Activated CD4-positive, alpha-beta T cell treated with anti-CD3 and anti-CD28 coated beads, Interleukin-2, Interleukin-6, amounts not matched to agents 100 ng/mL and 50 ng/mL, durations not matched to agents 16 hours and 8 hours (primary cell): ENCODE data around the gene CCNB1.
"Not testable (repeated sequence)": the region's sequence is repeated elsewhere in the genome, so short reads cannot be mapped to it uniquely, and the experiment has no call there.

Source experiments
- DNase-seq: peaks from one replicate; pipeline ENCODE4 v3.0.0-alpha.2; 2020

CCNB1 gene

DNA sequence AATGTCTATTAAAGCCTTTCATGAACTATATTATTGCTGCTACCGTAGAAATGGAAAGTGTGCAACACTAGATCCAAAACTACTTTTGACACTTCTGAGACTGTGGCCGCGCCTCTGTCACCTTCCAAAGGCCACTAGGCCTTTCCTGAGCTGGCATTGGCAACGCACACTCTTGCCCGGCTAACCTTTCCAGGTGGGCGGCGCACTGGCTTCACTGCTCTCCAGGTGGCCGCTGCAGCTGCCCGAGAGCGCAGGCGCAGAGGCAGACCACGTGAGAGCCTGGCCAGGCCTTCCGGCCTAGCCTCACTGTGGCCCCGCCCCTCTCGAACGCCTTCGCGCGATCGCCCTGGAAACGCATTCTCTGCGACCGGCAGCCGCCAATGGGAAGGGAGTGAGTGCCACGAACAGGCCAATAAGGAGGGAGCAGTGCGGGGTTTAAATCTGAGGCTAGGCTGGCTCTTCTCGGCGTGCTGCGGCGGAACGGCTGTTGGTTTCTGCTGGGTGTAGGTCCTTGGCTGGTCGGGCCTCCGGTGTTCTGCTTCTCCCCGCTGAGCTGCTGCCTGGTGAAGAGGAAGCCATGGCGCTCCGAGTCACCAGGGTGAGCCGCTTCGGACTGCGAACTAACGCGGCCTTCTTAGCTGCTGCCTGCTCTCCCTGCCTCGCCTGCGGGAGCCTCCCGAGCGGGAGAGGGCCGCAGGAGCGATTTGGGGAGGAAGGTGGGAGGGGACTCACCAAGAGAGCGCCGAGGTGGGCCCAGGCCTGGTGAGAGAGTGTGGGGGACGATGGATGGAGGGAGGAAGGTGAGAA is at the start of gene CCNB1:
Gene CCNB1, plus strand, starts transcription at position 465 of the 807 bp plus-strand sequence. Its CDS starts 113 bp downstream, at position 578.
- peak; percentile 99 for DNase-seq

- no peak for DNase-seq
Observed at GRCh38 chr5:69129413-69129812, 37.5 kb upstream of the CCNB1 start.

- DNase-seq, result no peak
Observed at GRCh38 chr5:69130241-69130640, 36.7 kb upstream of the CCNB1 start.

- DNase-seq, result no peak
Observed at GRCh38 chr5:69131304-69131703, 35.6 kb upstream of the CCNB1 start.

DNA sequence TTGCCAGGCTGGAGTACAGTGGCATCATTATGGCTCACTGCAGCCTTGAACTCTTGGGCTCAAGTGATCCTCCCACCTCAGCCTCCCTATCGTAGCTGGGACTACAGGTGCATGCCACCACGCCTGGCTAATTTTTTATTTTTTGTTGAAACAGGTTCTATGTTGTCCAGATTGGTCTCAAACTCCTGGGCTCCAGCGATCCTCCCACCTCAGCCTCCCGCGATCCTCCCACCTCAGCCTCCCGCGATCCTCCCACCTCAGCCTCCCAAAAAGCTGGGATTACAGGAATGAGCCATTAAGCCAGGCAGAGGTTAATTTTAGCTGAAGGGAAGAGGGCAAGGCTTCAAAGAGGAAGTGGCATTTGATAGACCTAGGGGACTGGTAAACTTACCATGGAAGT is 32.8 kb upstream of the CCNB1 start:
- DNase-seq, result no peak

DNA sequence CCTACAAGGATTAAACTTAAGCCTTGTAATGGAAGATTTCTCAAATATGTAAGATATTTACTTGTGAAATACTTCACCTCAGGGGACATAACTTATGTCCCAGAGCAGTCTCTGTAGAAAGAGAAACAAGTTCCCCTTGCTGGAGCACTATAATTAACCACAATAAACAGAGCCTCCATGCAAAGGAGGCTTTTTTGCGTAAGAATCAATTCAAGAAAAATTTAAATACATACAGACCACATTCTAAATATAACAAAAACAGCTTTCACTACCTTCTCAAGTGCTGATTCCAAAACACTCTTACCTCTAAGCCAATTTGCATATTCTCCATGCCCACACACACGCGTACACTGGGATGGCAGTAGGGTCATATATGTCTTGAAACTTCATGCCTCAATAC is 30.7 kb upstream of the CCNB1 start:
- no peak for DNase-seq

DNA sequence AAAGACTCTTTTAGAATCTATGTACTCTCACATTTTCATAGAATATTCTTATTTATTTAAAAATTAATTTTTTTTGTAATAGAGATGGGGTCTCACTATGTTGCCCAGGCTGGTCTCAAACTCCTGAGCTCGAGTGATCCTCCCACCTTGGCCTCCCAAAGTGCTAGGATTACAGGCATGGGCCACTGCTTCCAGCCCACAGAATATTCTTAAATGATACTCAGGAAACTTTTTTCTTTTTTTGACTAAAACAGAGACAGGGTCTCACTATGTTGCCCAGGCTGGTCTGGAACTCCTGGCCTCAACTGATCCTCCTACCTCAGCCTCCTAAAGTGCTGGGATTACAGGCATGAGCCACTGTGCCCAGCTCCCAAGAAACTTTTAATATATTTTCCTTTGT is 29.7 kb upstream of the CCNB1 start:
- DNase-seq, result not testable (repeated sequence)

DNA sequence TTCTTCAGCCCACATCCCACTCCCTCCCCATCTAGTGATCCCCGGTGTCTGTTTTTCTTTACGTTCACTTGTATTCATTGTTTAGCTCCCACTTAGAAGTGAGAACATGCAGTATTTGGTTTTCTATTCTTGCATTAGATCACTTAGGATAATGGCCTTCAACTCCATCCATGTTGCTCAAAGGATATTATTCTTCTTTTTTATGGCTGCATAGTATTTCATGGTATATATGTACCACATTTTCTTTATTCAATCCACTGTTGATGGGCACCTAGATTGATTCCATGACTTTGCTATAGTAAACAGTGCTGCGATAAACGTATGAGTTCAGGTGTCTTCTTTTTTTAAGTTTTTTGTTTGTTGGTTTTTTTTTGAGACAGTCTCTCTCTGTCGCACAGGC is 29.1 kb upstream of the CCNB1 start:
- DNase-seq, result no peak

- no peak for DNase-seq
Observed at GRCh38 chr5:69138766-69139165, 28.2 kb upstream of the CCNB1 start.

DNA sequence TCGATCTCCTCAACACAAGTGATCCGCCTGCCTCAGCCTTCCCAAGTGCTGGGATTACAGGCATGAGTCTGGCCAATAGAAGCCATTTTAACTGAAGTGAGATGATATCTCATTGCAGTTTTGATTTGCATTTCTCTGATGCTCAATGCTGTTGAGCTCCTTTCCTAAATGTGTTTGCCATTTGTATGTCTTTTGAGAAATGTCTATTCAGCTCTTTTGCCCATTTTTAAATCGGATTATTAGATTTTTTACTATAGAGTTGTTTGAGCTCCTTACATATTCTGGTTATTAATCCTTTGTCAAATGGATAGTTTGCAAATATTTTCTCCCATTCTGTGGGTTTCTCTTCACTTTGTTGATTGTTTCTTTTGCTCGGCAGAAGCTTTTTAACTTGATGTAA is 26.7 kb upstream of the CCNB1 start:
- DNase-seq, result not testable (repeated sequence)

DNA sequence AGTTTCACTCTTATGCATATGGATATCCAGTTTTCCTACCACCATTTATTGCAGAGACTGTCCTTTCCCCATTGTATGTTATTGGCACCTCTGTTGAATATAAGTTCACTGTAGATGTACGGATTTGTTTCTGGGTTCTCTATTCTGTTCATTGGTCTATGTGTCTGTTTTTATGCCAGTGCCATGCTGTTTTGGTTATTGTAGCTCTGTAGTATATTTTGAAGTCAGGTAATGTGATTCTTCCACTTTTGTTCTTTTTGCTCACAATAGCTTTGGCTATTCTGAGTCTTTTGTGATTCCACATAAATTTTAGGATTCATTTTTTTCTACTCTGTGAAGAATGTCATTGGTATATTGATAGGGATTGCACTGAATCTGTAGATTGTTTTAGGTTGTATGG is 26.1 kb upstream of the CCNB1 start:
- no peak for DNase-seq

- not testable (repeated sequence) for DNase-seq
Observed at GRCh38 chr5:69148576-69148975, 18.4 kb upstream of the CCNB1 start.

- DNase-seq, result no peak
Observed at GRCh38 chr5:69148981-69149675, 17.8 kb upstream of the CCNB1 start.

DNA sequence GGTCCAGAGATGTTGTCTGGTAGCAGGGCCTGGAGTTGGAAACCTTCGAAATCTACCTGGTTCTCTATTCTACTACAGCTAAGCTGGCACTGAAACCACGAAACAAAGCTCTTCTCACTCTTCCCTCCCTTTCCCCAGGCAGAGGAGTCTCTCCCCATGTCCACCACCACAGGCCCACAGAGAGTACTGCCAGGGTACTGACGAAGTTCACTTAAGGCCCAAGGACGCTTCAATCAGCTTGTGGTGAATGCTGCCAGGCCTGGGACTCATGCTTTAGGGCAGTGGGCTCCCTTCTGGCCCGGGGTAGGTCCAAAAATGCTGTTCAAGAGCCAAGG is 17.3 kb upstream of the CCNB1 start:
- no peak for DNase-seq

- no peak for DNase-seq
Observed at GRCh38 chr5:69152731-69153130, 14.2 kb upstream of the CCNB1 start.

- no peak for DNase-seq
Observed at GRCh38 chr5:69156456-69156855, 10.5 kb upstream of the CCNB1 start.

DNA sequence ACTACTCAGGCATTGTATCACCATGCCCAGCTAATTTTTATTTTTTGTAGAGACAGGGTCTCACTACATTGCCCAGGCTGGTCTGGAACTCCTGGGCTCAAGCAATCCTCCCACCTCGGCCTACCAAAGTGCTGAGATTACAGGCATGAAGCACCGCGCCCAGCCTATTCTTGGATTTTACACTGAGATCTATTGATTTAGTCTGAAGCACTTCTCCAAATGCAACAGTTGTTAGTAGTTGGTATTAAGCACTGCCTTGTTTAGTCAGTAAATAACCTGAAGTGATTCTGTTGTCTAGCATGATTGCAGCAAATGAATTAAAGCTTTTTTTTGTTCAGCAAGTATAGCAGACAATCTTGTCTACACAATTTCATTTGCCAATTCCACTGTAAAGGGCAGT is 8.9 kb upstream of the CCNB1 start:
- DNase-seq, result no peak

- DNase-seq, result no peak
Observed at GRCh38 chr5:69160651-69161050, 6.3 kb upstream of the CCNB1 start.

- DNase-seq, result peak; percentile 23
Observed at GRCh38 chr5:69167493-69167855, 524 bp downstream of the CCNB1 start.

- no peak for DNase-seq
Observed at GRCh38 chr5:69167929-69168328, 979 bp downstream of the CCNB1 start.

DNA sequence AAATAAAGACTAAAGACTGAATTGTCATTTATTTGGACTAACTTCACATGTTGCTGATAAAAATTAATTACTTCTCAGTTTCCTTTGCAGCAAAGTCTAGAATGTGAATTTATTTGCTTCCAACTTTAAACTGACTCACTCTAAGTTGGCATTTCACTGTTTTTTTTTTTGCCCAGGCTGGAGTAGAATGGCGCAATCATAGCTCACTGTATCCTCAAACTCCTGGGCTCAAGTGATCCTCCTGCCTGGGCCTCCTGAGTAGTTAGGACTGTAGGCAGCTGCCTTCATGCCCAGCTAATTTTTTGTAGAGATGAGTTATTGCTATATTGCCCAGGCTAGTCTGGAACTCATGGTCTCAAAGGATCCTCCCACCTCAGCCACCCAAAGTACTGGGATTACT is 3.5 kb downstream of the CCNB1 start:
- DNase-seq, result no peak

- no peak for DNase-seq
Observed at GRCh38 chr5:69170969-69171368, 4.0 kb downstream of the CCNB1 start.

DNA sequence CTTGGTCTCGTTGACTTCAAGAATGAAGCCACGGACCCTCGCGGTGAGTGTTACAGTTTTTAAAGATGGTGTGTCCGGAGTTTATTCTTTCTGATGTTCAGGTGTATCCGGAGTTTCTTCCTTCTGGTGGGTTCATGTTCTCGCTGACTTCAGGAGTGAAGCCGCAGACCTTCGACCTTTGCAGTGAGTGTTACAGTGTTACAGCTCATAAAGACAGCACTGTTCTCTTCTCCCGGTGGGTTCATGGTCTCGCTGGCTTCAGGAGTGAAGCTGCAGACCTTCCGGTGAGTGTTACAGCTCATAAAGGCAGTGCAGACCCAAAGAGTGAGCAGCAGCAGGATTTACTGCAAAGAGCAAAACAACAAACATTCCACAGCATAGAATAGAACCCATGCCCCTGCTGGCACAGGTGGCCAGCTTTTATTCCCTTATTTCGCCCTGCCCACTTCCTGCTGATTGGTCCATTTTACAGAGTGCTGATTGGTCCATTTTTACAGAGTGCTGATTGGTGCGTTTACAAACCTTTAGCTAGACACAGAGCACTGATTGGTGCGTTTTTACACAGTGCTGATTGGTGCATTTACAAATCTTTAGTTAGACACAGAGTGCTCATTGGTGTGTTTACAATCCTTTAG is 14.8 kb downstream of the CCNB1 start:
- not testable (repeated sequence) for DNase-seq

DNA sequence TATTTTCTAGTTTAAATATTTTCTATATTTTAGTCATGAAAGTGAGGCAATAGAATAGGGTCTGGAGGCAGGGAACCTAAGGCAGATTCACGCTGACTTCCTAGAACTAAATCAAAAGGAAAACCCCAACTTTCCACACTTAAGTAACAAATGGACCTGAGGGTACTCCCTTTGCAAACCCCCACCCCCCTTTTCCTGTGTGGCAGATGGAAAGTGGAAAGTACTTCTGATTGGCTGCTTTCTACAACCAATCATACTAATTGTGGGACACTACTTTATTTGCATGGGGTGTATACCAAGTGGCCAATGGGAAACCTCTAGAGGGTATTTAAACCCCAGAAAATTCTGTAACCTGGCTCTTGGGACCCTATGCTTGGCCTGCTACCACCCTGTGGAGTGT is 17.7 kb downstream of the CCNB1 start:
- DNase-seq, result no peak
